MCF 10A (cell line): ENCODE data around the gene PSMF1. TPM values are rescaled to one million over a fixed set of nuclear protein-coding genes. Genes with fewer than 3 reads are reported as not detected.

ENCODE experiments used
- BruUV-seq: library from RNA; stranded (reverse); fragments of 400-500 nt; replicated peaks from 2 replicates; lab custom pipeline; 2021; lab: Mats Ljungman, UMichigan
- CTCF ChIA-PET: fragments of 300-600 bp; sonication (Branson Sonifier 250); formaldehyde crosslinking; extraction: SDS; loops from one replicate; lab custom pipeline; 2021; ENCODE audit warnings: antibody characterized with exemption, inconsistent platforms; lab: Yijun Ruan, JAX
- POLR2A ChIA-PET: fragments of 300-600, 350-650 bp; sonication (Branson Sonifier 250); formaldehyde crosslinking; extraction: SDS; loops from one replicate; lab custom pipeline; 2020; ENCODE audit warnings: antibody characterized with exemption, inconsistent platforms; lab: Yijun Ruan, JAX
- DNase-seq: peaks from one replicate; pipeline ENCODE4 v3.0.0-alpha.2; 2018; ENCODE audit not compliant: unreplicated experiment
- H3K27ac Mint-ChIP-seq: one replicate; pipeline ENCODE4 v1.8.0; 2022; ENCODE audit warnings: mild to moderate bottlenecking, low read depth, mixed read lengths; ENCODE audit not compliant: unreplicated experiment
- H3K27me3 Mint-ChIP-seq: one replicate; pipeline ENCODE4 v1.8.0; 2022; ENCODE audit warnings: mixed read lengths; ENCODE audit not compliant: insufficient read depth, unreplicated experiment
- H3K36me3 Mint-ChIP-seq: one replicate; pipeline ENCODE4 v1.8.0; 2022; ENCODE audit warnings: mild to moderate bottlenecking, moderate library complexity, mixed read lengths; ENCODE audit not compliant: insufficient read depth, unreplicated experiment
- H3K4me1 Mint-ChIP-seq: one replicate; pipeline ENCODE4 v1.8.0; 2022; ENCODE audit warnings: mixed read lengths; ENCODE audit not compliant: insufficient read depth, unreplicated experiment
- H3K4me3 Mint-ChIP-seq: one replicate; pipeline ENCODE4 v1.8.0; 2022; ENCODE audit warnings: mild to moderate bottlenecking, moderate library complexity, mixed read lengths; ENCODE audit not compliant: unreplicated experiment
- H3K9me3 Mint-ChIP-seq: one replicate; pipeline ENCODE4 v1.8.0; 2022; ENCODE audit warnings: mixed read lengths; ENCODE audit not compliant: unreplicated experiment
- CTCF ChIP-seq: fragments of 200-600 bp; IDR thresholded peaks from one replicate; pipeline ENCODE4 v1.8.0; 2022; ENCODE audit warnings: antibody characterized with exemption, mild to moderate bottlenecking; ENCODE audit not compliant: unreplicated experiment
- intact Hi-C: fragments of 100-400 bp; cut with micrococcal nuclease; formaldehyde crosslinking; loops from 2 replicates; pipeline ENCODE4 v1.14.1; 2022
- total RNA-seq: library from RNA; stranded (reverse); gene quantifications from 2 replicates; pipeline ENCODE4 v1.2.3, GENCODE V29; 2022

Gene PSMF1
- total RNA-seq, 1 experiment from 2014 or later = 207 TPM

- intact Hi-C loops = no loop called here
- peaks cover 13% of the 10 kb centered on the region for H3K9me3 Mint-ChIP-seq
- BruUV-seq = no TSS peak
These were observed 16.4 kb upstream of the PSMF1 start for GRCh38 chr20:1102016-1102415.

GRCh38 chr20:1103751-1104150 is 14.7 kb upstream of the PSMF1 start:
- no peak overlapping the region for H3K4me3 Mint-ChIP-seq
- no peak overlapping the region for H3K27ac Mint-ChIP-seq
- DNase-seq = no peak
- CTCF ChIA-PET = interaction anchor here (1.0 kb wide), 1 partner anchor 288 kb away, joined by 5 read pairs; no protein-coding TSS in a partner anchor
- TF ChIP-seq CTCF = no peak
- H3K9me3 Mint-ChIP-seq = peaks cover 13% of the 10 kb centered on the region
- H3K27me3 Mint-ChIP-seq = no peaks in the 10 kb centered on the region
- H3K36me3 Mint-ChIP-seq = no peaks in the 10 kb centered on the region
- intact Hi-C loops = no loop called here
- POLR2A ChIA-PET = no interaction called here
- H3K4me1 Mint-ChIP-seq = no peaks in the 10 kb centered on the region
- no TSS peak for BruUV-seq

More at GRCh38 chr20:1102016-1102415, 16.4 kb upstream of the PSMF1 start:
- ChIA-PET POLR2A (no interaction called here), CTCF (no interaction called here)
- Mint-ChIP-seq H3K4me3 (no peak overlapping the region), H3K36me3 (no peaks in the 10 kb centered on the region), H3K27me3 (no peaks in the 10 kb centered on the region), H3K27ac (no peak overlapping the region), H3K4me1 (no peaks in the 10 kb centered on the region)
- no peak for TF ChIP-seq CTCF
- no peak for DNase-seq

GRCh38 chr20:1105599-1106194 is 12.7 kb upstream of the PSMF1 start:
- Mint-ChIP-seq H3K36me3 (no peaks in the 10 kb centered on the region), H3K27ac (no peak overlapping the region), H3K4me3 (no peak overlapping the region), H3K9me3 (peaks cover 13% of the 10 kb centered on the region), H3K4me1 (peaks cover 4% of the 10 kb centered on the region), H3K27me3 (no peaks in the 10 kb centered on the region)
- intact Hi-C loops = no loop called here
- ChIA-PET CTCF (interaction anchor here (1.1 to 5.2 kb wide), 5 partner anchors 12 to 287 kb away, joined by 3 to 52 read pairs (median 28); partner anchors contain the start of gene PSMF1), POLR2A (interaction anchor here (0.7 kb wide), 1 partner anchor 10 kb away, joined by 3 read pairs; no protein-coding TSS in a partner anchor)
- DNase-seq = no peak
- TF ChIP-seq CTCF = no peak
- no TSS peak for BruUV-seq

- no TSS peak for BruUV-seq
- Mint-ChIP-seq H3K4me3 (no peak overlapping the region), H3K36me3 (no peaks in the 10 kb centered on the region), H3K9me3 (peaks cover 10% of the 10 kb centered on the region), H3K27me3 (no peaks in the 10 kb centered on the region), H3K27ac (no peak overlapping the region), H3K4me1 (peaks cover 4% of the 10 kb centered on the region)
- no peak for DNase-seq
- CTCF ChIA-PET = interaction anchor here (0.7 to 5.2 kb wide), 15 partner anchors 10 to 570 kb away, joined by 3 to 52 read pairs (median 4); partner anchors contain the start of gene PSMF1
- POLR2A ChIA-PET = interaction anchor here (1.4 kb wide), 1 partner anchor 11 kb away, joined by 4 read pairs; no protein-coding TSS in a partner anchor
- no peak for TF ChIP-seq CTCF
- intact Hi-C loops = no loop called here
These were observed 11.2 kb upstream of the PSMF1 start for GRCh38 chr20:1107176-1107575.
